Diencephalon (tissue), 1 donor: ENCODE results near the gene NIT1. TPM values are rescaled to one million over a fixed set of nuclear protein-coding genes. Genes with fewer than 3 reads are reported as not detected.

Source experiments
- small RNA-seq: library from RNA; depleted of rRNA; stranded (forward); fragments of <200 nt; gene quantifications from one replicate; pipeline ENCODE3, GENCODE V24; 2014
- total RNA-seq: library from RNA; depleted of rRNA; stranded (reverse); fragments of >200 nt; gene quantifications from one replicate; pipeline ENCODE4 v1.2.3, GENCODE V29; 2014

NIT1 gene
- total RNA-seq = 19.1 TPM

GRCh38 chr1:161117759-161118581 lies at the start of gene NIT1, which contains the start of gene PFDN2:
Gene NIT1 (plus strand): TSS chr1:161118105. CDS start chr1:161118177, 72 bp downstream.
Gene PFDN2 (minus strand): TSS chr1:161118037. CDS start chr1:161118026, 11 bp downstream.

GRCh38 chr1:161069731-161070270 lies 48.1 kb upstream of the NIT1 start, which contains the start of gene ARHGAP30:
Gene ARHGAP30 (minus strand): TSS chr1:161069891. CDS start chr1:161069624, 267 bp downstream.

GRCh38 chr1:161089251-161089924 lies 28.5 kb upstream of the NIT1 start, which contains the start of gene NECTIN4:
Gene NECTIN4 (minus strand): TSS chr1:161089558. CDS start chr1:161089296, 262 bp downstream.

GRCh38 chr1:161098210-161099068 lies 19.5 kb upstream of the NIT1 start, which contains the start of gene KLHDC9:
Gene KLHDC9 (plus strand): TSS chr1:161098361. CDS start chr1:161098536, 175 bp downstream.

GRCh38 chr1:161132410-161133219 lies 14.7 kb downstream of the NIT1 start, which contains the start of gene DEDD:
Gene DEDD (minus strand): TSS chr1:161132667. CDS start chr1:161124462, 8,205 bp downstream.

GRCh38 chr1:161153682-161154337 lies 35.9 kb downstream of the NIT1 start, which contains the start of gene UFC1:
Gene UFC1 (plus strand): TSS chr1:161153978. CDS start chr1:161153998, 20 bp downstream.

GRCh38 chr1:161159087-161159912 lies 41.4 kb downstream of the NIT1 start, which contains the start of gene USP21:
Gene USP21 (plus strand): TSS chr1:161159500. CDS start chr1:161160641, 1,141 bp downstream.

GRCh38 chr1:161165742-161166668 lies 48.1 kb downstream of the NIT1 start, which contains the start of gene PPOX:
Gene PPOX (plus strand): TSS chr1:161166426. CDS start chr1:161166848, 422 bp downstream.

Small RNA genes within 50 kb of the gene (small RNA-seq; reads per million reads assigned to genes)
- gene RF01225 = not detected

Other genes starting within 250 kb of the NIT1 start
- gene ITLN1, start 232.9 kb upstream of the NIT1 start, total RNA-seq = not detected
- not detected for gene ITLN2, start 163.3 kb upstream of the NIT1 start, total RNA-seq
- gene F11R, start 97.0 kb upstream of the NIT1 start, total RNA-seq = 11.5 TPM
- gene TSTD1, start 79.1 kb upstream of the NIT1 start, total RNA-seq = 52.1 TPM
- 93.4 TPM for gene USF1, start 72.1 kb upstream of the NIT1 start, total RNA-seq
- gene ARHGAP30, start 48.2 kb upstream of the NIT1 start, total RNA-seq = 1.6 TPM
- not detected for gene NECTIN4, start 28.5 kb upstream of the NIT1 start, total RNA-seq
- 15.5 TPM for gene KLHDC9, start 19.7 kb upstream of the NIT1 start, total RNA-seq
- 64.4 TPM for gene PFDN2, start 68 bp upstream of the NIT1 start, total RNA-seq
- 24.7 TPM for gene DEDD, start 14.6 kb downstream of the NIT1 start, total RNA-seq
- 137 TPM for gene UFC1, start 35.9 kb downstream of the NIT1 start, total RNA-seq
- gene USP21, start 41.4 kb downstream of the NIT1 start, total RNA-seq = 14.5 TPM
- 31.4 TPM for gene PPOX, start 48.3 kb downstream of the NIT1 start, total RNA-seq
- gene B4GALT3, start 59.4 kb downstream of the NIT1 start, total RNA-seq = 19.8 TPM
- 1.2 TPM for gene ADAMTS4, start 80.9 kb downstream of the NIT1 start, total RNA-seq
- gene NDUFS2, start 84.3 kb downstream of the NIT1 start, total RNA-seq = 143 TPM
- 5.3 TPM for gene FCER1G, start 97.2 kb downstream of the NIT1 start, total RNA-seq
- not detected for gene APOA2, start 105.5 kb downstream of the NIT1 start, total RNA-seq
- 23.5 TPM for gene TOMM40L, start 108.0 kb downstream of the NIT1 start, total RNA-seq
- gene NR1I3, start 120.1 kb downstream of the NIT1 start, total RNA-seq = not detected
- gene PCP4L1, start 140.6 kb downstream of the NIT1 start, total RNA-seq = 27.9 TPM
- 1.2 TPM for gene MPZ, start 191.9 kb downstream of the NIT1 start, total RNA-seq
- 21.0 TPM for gene SDHC, start 196.3 kb downstream of the NIT1 start, total RNA-seq
- 6.5 TPM for gene CFAP126, start 249.8 kb downstream of the NIT1 start, total RNA-seq